GM21717 (cell line): ENCODE measurements around the gene SLC39A12.

Experiments
- ATAC-seq: cut with Tn5 transposase; IDR thresholded peaks from one replicate; pipeline ENCODE4 v1.9.1; 2021; ENCODE audit warnings: mild to moderate bottlenecking, moderate library complexity; ENCODE audit not compliant: unreplicated experiment

SLC39A12 gene

DNA sequence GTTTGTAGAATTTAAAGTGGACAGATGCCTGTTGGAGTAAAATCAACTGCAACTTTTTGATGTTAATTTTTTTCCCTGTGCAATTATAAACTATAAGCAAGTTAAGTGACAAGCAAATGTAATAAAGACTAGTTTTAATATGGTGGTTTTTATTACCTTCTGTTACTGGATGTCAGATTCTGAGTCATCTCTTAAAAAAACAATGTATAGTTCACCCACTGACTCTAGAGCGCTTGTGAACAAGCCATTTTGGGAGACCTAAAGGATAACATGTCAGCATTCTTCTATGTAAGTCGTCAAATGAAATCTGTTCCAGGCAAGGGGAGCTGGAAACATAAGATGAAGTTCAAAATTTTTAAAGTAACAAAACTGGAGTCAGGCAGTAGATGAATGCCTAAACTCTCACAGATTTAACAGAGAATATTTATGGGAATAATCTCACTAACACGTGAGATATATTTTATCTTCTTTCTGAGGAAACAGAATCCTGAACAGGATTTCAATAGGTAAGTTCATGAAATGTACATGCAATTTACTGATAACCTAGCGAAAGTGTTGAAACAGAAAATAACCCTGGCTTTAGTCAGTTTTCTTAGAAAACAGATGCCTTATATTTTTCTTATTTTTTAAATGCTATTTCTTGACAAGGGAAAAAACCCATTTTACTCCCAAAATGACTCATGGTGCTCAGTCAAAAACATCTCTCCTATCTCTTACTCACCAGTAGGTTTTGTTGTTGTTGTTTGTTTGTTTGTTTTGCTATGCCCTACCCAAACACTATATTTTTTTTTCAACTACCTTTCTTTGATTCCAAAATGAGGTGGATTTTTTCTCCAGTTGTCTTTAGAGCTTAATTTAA, 91.7 kb downstream of the SLC39A12 start:
- no peak for ATAC-seq

DNA sequence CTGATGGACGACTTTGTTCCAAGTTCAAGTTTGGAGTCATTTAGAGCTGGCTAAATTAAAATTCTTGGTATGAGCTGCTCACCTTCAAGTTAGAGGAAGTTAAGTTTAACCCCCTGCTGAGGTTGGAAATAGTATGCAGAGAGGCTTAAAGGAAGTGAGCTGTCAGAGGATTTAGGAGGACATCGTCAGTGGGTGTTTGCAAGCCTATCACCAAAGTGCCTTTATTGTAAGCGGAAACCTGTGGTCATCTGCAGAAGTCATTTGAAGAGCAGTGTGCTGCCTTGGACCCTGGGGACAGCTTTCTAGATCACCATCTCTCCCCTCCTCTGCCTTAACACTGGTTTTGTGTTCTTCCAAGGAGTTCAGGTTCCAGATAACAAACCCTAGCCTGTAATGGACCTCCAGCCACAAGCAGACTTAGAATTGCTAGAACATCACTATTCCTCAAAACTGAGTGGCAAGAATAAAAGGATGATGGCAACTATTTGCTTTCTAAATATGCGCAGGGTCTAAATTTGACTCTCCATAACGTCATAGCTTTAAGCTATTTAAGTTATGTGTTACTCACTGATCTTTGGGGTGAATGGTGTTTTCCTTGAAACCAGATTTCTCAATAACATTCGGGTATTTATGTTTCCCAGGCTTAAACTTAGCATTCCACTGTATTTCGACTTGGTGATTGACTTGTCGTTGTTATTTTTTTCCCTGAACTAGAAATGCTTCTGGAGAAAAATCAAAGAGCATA, 93.4 kb downstream of the SLC39A12 start:
- ATAC-seq = no peak

DNA sequence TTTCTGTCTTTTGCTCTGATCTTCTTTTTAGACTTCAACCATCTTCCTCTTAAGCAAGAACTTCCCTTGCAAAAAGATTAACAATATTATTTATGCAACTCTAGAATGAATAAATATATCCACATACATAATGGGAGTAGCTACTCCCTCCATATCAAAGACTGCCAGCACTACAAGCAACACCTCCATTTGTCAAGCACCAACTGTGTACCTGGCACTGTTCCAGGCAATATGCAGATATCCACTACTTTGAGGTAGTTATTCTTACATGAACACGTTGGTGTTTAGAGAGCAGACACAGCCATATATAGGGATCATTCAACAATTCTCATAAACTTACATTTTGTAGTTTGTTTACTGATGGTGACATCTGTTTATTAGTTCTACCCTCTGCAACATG, 104.9 kb downstream of the SLC39A12 start:
- ATAC-seq = no peak

DNA sequence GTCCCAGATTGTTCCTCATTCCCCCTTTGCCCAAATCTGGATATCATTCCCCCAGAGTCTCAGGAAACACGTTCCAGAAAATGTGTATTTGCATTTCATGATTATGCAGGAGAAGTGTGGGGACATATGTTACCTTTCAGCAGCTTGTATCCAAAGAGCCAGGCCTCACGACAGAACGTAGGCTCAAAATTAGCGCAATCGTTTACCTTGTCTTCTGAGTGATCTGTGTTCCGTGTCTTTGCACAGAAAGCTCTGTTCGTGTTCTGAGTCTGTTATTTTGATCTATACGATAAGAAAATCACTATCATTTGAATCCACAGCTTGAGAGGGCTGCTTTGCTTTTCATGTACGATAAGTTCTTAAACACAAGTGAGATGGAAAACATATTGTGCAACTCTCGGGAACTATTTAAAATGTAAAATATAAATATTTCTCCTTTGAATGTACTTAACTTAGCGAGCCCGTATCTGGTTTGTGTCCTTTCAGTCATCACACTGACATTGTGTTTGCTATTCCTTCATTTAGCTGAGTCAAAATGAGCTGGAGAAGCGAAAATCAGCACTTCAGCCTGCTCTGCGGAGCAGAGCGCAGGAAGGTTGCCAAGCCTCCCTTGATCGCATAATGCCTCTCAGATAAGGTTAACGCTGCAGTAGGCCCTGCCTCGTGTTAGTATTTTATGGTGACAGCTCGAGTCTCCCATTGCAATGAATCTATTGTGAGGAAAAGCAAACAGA, 108.3 kb downstream of the SLC39A12 start:
- no peak for ATAC-seq

DNA sequence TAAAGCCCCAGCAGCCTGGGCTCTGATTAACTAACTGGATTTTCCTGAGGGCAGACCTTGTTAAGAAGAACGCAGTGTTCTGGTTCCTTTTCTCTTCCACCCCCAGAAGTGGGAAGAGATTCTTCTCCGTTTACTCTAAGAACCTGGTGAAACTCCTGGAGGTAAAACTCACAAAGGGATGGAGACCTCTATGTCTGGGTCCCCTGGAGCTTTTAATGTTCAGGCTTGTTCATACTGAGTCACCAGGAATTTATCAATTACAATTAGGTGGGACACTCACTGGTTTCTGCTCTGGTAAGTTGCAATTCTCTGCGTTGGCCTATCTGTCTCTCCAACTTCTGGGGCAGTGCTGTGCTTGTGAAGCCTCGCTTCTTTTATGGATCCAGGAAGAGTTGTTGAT, 115.2 kb downstream of the SLC39A12 start:
- no peak for ATAC-seq

DNA sequence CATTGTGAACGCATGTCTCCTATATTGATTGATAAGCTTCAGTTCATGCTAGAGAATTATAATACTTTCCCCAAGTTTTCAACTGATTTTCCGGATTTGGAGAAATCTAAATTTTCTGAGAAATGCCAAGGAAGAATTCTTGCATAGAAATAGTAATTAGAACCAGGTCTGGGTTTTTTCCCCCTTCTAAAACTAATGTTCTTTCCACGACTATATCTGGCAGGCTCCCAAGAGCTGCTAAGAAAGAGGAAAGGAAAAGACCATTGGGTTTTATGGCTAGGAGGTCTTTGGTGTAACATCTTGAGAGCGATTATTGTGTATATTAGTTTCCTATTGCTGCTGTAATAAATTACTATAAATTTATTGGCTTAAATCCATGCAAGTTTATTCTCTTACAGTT, 116.7 kb downstream of the SLC39A12 start:
- ATAC-seq = no peak

DNA sequence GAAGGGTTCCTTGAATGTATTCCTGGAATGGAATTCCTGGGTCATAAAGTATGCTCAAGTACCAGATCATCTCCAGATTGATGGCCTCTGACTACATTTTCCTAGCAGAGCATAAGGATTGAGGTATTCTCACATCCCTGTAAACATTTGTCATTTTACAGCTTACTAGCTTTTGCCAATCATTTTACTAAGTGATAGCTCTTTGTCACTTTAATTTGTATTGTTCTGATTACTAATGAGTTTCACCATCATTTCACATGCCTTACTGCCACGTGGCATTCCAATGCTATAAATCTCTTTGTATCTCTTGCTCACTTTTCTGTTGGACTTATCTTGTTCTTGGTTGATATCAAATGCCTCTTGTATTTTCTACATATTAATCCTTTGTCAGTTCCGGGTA, 119.9 kb downstream of the SLC39A12 start:
- ATAC-seq = no peak

DNA sequence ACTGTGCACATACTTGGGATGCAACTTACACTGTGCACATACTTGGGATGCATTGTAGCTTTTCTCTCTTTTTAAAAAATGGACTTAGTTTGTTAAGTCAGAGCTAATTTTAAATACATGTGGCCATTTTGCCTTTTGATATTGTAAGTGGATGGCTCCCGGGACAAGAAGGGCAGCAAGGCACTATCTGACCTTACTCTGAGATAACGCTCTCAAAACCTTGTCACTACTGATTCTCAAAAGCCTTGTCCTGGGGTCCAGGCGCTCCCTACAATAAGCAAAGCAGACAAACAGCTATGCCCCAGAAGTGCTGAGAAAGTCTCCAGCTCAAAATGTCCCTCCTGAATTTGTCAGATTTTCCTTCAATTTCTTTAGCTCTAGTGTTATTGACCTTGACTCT, 121.6 kb downstream of the SLC39A12 start:
- ATAC-seq = no peak

DNA sequence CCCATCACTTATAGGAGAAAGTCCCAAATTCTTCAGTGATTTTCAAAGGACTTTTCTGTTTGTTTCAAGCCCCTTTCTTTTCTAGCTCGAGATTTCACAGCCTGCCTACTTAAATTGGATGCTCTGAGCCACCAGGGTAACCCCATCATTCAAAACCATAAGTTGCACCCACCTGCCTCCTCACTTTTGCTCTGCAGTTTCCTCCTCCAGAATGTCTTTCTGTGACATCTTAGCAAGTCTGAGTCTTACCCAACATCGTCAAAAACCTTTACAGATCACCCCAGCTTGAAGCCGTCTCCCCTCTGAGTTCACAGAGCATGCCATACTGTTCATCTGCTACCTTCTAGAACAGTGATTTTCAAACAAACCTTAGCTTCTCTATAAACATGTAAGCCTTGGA, 124.2 kb downstream of the SLC39A12 start:
- no peak for ATAC-seq

DNA sequence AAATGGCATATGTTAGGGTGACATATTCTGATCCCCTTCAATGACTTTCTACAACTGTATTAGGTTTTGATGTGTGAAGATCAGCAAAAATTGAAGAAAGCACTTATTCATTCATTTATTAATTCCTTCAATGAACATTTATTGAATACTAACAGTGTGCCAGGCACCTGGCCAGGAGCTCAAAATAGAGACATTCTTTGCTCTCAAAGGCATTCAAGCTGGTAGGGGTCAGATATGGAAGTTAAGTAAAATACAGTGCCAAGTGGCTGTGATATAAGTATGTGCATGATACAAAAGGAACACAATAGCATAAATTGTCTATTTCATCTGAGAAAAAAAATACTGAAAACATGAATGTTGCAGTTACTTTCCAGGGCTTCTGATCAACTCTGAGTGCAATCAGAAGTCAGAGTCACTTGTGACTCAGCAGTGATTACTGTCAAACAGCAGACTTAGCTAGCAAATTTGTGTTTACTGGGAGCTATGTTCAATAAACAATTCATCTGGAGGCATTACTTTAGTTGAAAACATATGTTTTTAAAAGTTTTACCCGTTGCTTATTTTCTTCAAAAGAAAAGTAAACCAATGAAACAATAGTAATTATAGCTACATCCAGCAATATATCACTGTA, 128.1 kb downstream of the SLC39A12 start:
- ATAC-seq = no peak

DNA sequence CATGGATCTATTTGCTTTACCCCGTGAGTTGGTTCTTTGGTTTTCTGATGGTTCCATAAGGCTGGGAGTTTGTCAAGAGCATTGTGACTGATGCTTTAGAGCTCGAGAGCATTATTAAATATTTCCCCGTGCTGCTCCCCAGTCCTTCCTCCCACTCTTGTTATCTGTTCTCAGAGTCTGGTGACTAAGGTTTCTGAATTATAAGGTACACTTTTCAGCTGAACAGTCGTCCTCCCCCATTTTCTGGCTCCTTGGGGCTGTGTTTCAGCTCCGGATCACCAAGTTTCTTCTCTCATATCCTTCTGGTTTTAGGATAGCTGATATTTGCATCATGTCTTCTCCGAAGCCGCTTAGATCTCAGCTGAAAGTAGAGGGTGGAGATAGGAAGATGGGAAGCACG, 130.7 kb downstream of the SLC39A12 start:
- no peak for ATAC-seq

DNA sequence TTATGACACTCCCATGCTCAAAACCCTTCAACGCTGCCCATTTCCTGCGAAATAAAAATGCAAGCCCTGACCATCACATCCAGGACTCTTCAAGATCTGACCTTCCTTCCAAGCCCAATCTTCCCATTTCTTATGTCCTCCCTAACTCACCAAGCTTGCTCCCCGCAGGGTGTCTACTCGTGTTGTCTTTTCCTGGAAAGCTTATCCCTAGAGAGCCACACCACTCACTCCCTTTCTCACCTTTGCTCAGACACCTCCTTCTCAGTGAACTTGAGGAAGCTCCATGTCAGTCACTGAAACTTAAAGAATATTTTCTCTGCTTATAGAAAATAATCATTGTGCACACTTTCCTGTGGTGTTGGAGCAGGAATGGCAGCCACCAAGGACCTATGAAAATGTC, 134.1 kb downstream of the SLC39A12 start:
- ATAC-seq = no peak

DNA sequence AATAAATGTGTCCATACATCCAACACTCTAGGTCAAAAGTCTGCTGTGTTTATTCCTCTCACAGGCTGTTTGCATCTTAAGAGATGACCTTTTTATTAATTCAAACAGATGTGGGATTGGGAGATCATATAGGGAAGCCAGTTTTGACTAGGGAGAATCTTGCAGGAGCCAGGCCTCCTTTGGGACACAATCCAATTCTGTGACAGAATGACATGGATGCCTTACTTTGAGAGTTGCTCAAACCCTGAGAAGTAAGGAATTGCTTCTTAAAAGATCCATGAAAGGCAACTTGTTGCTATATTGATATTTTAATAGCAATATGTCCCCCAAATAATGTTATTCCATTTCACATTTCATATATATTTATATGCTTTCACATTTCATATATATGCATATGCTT, 135.0 kb downstream of the SLC39A12 start:
- ATAC-seq = no peak

DNA sequence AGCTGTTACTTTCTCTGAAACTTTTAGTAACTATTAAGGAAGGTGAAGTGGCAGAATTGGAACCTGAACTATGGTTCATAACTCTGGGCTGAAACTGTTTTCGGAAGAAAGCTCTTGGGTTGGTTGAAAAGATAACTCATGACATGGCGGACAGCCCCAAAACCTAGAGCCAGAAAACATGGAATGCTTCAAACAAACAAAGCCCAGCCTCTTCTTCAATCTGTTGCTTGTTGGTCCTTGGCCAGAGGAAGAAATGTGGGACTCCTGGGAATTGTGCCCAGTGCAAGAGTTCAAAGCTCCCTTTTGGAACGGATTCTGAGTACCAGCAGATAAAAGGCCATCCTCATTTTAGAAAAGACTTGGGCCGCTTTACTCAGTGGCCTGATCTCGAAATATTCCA, 135.6 kb downstream of the SLC39A12 start:
- no peak for ATAC-seq
